MM.1S (cell line): ENCODE measurements around the gene MTA3.

Experiments
- DNase-seq: peaks from one replicate; pipeline ENCODE4 v3.0.0-alpha.2; 2015
- H2AFZ ChIP-seq: fragments of 300-600 bp; sonication (generic); 2 replicates; pipeline ENCODE4 v1.6.0; 2016; ENCODE audit warnings: antibody characterized with exemption, low read length
- H3F3A ChIP-seq: fragments of 300-600 bp; sonication (generic); 2 replicates; pipeline ENCODE4 v1.6.1; 2016; ENCODE audit warnings: mild to moderate bottlenecking, antibody characterized with exemption, low read length, moderate library complexity, mixed read lengths; ENCODE audit not compliant: insufficient read depth
- H3K27ac ChIP-seq: fragments of 300-600 bp; sonication (generic); 2 replicates; pipeline ENCODE4 v1.5.1; 2016; ENCODE audit warnings: mild to moderate bottlenecking, low read length
- H3K27me3 ChIP-seq: fragments of 300-600 bp; sonication (generic); replicated peaks from 2 replicates; pipeline ENCODE4 v1.6.0; 2016; ENCODE audit warnings: low read length; ENCODE audit not compliant: insufficient read depth
- H3K36me3 ChIP-seq: fragments of 300-600 bp; sonication (generic); replicated peaks from 2 replicates; pipeline ENCODE4 v1.6.1; 2016; ENCODE audit warnings: mild to moderate bottlenecking, low read length, mixed read lengths; ENCODE audit not compliant: insufficient read depth
- H3K4me1 ChIP-seq: fragments of 300-600 bp; sonication (generic); 2 replicates; pipeline ENCODE4 v1.6.1; 2016; ENCODE audit warnings: low read length, mixed read lengths
- H3K4me2 ChIP-seq: fragments of 300-600 bp; sonication (generic); 2 replicates; pipeline ENCODE4 v1.6.0; 2016; ENCODE audit warnings: low read depth, low read length
- H3K4me3 ChIP-seq: fragments of 300-600 bp; sonication (generic); 2 replicates; pipeline ENCODE4 v1.5.1; 2016; ENCODE audit warnings: low read length, mixed read lengths
- H3K79me2 ChIP-seq: fragments of 300-600 bp; sonication (generic); 2 replicates; pipeline ENCODE4 v1.6.1; 2016; ENCODE audit warnings: mixed run types, low read length, mixed read lengths
- H3K9ac ChIP-seq: fragments of 300-600 bp; sonication (generic); 2 replicates; pipeline ENCODE4 v1.6.1; 2016; ENCODE audit warnings: low read length, mixed read lengths
- H3K9me2 ChIP-seq: fragments of 300-600 bp; sonication (generic); replicated peaks from 2 replicates; pipeline ENCODE4 v1.6.1; 2016; ENCODE audit warnings: mild to moderate bottlenecking, low read length, mixed read lengths; ENCODE audit not compliant: insufficient read depth
- H3K9me3 ChIP-seq: fragments of 300-600 bp; sonication (generic); replicated peaks from 2 replicates; pipeline ENCODE4 v1.6.1; 2016; ENCODE audit warnings: mild to moderate bottlenecking, low read length, mixed read lengths; ENCODE audit not compliant: insufficient read depth
- H4K20me1 ChIP-seq: fragments of 300-600 bp; sonication (generic); 2 replicates; pipeline ENCODE4 v1.6.1; 2016; ENCODE audit warnings: mild to moderate bottlenecking, low read length, moderate library complexity, mixed read lengths; ENCODE audit not compliant: insufficient read depth
- CTCF ChIP-seq: fragments of 300-600 bp; sonication (generic); IDR thresholded peaks from 2 replicates; pipeline ENCODE4 v1.5.1; 2016; ENCODE audit warnings: antibody characterized with exemption, low read length, mixed read lengths
- EZH2 ChIP-seq: fragments of 300-600 bp; sonication (generic); optimal IDR thresholded peaks from 2 replicates; pipeline ENCODE3; 2017; ENCODE audit warnings: low read depth, mild to moderate bottlenecking, antibody characterized with exemption, low read length, mixed read lengths
- EZH2phosphoT487 ChIP-seq: fragments of 300-600 bp; sonication (generic); IDR thresholded peaks from 2 replicates; pipeline ENCODE4 v1.6.1; 2018; ENCODE audit warnings: antibody characterized with exemption, low read length

Gene MTA3

GRCh38 chr2:42800461-42800962 lies 232.1 kb downstream of the MTA3 start:
- Histone ChIP-seq H2AFZ (no peak overlapping the region), H3K9me3 (no peaks in the 10 kb centered on the region), H3K4me1 (no peaks in the 10 kb centered on the region), H3K27ac (no peak overlapping the region), H3K36me3 (no peaks in the 10 kb centered on the region), H3K4me3 (no peak overlapping the region), H3K9ac (no peak overlapping the region), H3K79me2 (no peaks in the 10 kb centered on the region), H3K4me2 (no peak overlapping the region), H4K20me1 (no peaks in the 10 kb centered on the region), H3K9me2 (no peaks in the 10 kb centered on the region), H3K27me3 (no peaks in the 10 kb centered on the region), H3F3A (no peaks in the 10 kb centered on the region)
- no peak for TF ChIP-seq CTCF
- DNase-seq = no peak

GRCh38 chr2:42800981-42801380 lies 232.5 kb downstream of the MTA3 start:
- H3K4me2 ChIP-seq = no peak overlapping the region
- H3K27ac ChIP-seq = no peak overlapping the region
- H3K9me2 ChIP-seq = no peaks in the 10 kb centered on the region
- no peak overlapping the region for H3K4me3 ChIP-seq
- H4K20me1 ChIP-seq = no peaks in the 10 kb centered on the region
- no peaks in the 10 kb centered on the region for H3K4me1 ChIP-seq
- DNase-seq = no peak
- H3F3A ChIP-seq = no peaks in the 10 kb centered on the region
- H2AFZ ChIP-seq = no peak overlapping the region
- H3K36me3 ChIP-seq = no peaks in the 10 kb centered on the region
- H3K9me3 ChIP-seq = no peaks in the 10 kb centered on the region
- H3K79me2 ChIP-seq = no peaks in the 10 kb centered on the region
- TF ChIP-seq EZH2phosphoT487 (no peak), CTCF (no peak), EZH2 (no peak)
- H3K9ac ChIP-seq = no peak overlapping the region
- no peaks in the 10 kb centered on the region for H3K27me3 ChIP-seq

DNA sequence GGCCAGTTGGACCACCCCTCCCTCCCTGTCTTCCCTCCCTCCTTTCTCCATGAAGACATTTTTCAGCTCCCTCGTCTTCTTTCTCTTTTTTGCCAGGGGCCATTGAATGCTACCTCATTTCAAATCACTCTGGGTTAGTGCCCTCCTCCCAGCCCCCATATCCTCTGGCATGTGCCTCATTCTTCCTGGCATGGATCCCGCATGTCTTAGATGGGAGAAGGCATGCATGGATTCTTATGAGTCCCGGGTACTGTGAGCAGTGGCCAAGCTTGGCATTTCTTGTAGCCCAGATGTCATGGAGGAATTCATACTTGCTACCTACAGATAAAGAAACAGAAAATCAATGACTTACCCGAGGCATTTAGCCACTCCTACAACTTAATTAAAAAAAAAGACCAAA lies 232.9 kb downstream of the MTA3 start:
- Histone ChIP-seq H3K4me3 (no peak overlapping the region), H3K27ac (no peak overlapping the region), H3K27me3 (no peaks in the 10 kb centered on the region), H3K4me1 (no peaks in the 10 kb centered on the region), H3K9me3 (no peaks in the 10 kb centered on the region), H3K9me2 (no peaks in the 10 kb centered on the region), H2AFZ (no peak overlapping the region), H3K36me3 (no peaks in the 10 kb centered on the region), H3K4me2 (no peak overlapping the region), H3K9ac (no peak overlapping the region), H3K79me2 (no peaks in the 10 kb centered on the region), H4K20me1 (no peaks in the 10 kb centered on the region), H3F3A (no peaks in the 10 kb centered on the region)
- TF ChIP-seq EZH2phosphoT487 (no peak), CTCF (no peak), EZH2 (no peak)
- no peak for DNase-seq
